ENCODE results near the gene SHOC1.
"Not testable (repeated sequence)": the region's sequence is repeated elsewhere in the genome, so short reads cannot be mapped to it uniquely, and the experiment has no call there.

The SHOC1 gene

DNA sequence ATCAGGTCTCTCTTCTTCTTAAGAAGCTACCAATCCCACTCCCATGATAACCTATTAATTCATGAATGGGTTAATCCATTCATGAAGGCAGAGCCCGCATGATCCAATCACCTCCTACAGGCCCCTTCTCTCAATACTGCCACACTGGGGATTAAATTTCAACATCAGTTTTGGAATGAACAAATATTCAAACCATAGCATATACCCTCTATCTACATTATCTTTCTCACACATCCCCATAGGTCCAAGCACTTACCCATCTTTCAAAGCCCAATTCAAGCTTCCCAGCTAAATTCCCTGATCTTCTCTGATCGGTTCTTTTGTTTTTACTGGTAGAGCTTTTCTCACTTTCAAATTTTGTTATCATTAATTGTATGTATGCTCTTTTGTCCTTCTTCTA, 10.5 kb upstream of the SHOC1 start:
- DNase-seq (ENCODE audit: low read depth in 2 of 2): no peak

DNA sequence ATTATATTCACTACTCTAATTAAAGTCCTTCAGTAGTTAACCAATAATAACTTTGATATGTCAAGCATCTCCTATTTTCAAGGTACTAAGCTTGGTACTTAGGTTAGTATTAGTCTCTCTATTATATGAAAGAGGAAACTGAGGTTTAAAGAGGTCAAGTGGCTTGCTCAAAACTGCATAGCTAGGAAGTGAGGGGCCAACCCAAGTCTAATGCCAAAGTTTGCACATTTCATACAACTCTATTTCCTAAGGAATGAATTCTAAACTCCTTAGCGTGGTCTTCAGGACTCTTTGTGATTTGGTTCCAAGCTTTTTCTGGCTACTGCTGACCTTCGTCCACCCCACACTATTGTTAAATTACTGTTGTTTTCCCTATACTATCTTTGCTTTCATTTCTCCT, 9.9 kb upstream of the SHOC1 start:
- no peak for DNase-seq (ENCODE audit: low read depth in 2 of 2)

DNA sequence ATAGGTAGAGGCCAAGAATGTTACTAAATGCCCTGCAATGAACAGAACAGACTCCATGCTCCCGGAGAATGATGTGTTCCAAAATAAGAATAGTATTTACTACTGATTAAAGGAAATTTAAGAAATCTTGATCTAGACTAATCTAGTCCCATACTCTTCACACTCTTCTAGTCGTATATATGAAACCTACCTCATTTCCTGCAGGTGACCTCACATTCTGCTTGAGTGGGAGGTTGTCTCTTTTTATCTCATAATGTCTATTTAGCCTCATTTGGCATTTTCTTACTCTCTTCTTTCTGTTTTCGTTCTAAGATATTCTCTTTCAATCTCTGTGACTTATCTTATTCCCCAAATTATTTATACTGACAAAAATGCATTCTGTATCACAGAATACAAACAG, 9.2 kb upstream of the SHOC1 start:
- DNase-seq (ENCODE audit: low read depth in 2 of 2): peak in 1 of 2 donors; percentile 7

DNA sequence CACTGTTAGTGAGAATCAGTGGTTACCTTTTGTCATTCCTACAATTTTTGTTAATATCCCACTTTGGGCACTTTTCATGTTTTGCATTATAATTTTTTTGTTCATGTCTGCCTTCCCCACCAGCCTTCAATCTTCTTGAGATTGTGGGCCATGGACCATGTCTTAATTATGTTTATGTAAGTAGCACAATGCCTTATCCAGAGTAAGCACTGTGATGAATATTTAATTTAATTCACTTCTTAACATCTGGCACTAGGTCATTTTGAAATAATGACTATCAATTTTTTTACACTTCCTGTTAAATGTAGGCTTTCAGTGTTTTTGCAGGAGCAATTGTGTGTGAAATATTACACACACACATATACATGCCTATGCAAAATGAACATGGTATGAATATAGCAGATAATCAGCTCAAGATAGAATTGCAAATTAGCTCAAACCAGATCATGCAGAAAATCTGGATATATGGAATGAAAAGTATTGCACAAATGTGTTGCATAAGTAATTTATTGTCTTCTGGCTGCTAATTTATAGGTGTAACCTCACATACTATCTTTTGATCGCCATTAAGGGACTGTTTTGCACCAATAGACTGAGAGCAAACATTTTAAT, 5.3 kb upstream of the SHOC1 start:
- DNase-seq (ENCODE audit: low read depth in 2 of 2): no peak

GRCh38 chr9:111799506-111799905, 4.8 kb upstream of the SHOC1 start:
- DNase-seq (ENCODE audit: low read depth in 2 of 2): no peak

GRCh38 chr9:111798786-111799185, 4.0 kb upstream of the SHOC1 start:
- DNase-seq (ENCODE audit: low read depth in 2 of 2): no peak

- no peak for DNase-seq (ENCODE audit: low read depth in 2 of 2)
These were observed 761 bp upstream of the SHOC1 start for GRCh38 chr9:111795557-111795839.

GRCh38 chr9:111791821-111792220, 2.9 kb downstream of the SHOC1 start:
- DNase-seq (ENCODE audit: low read depth in 2 of 2): not testable (repeated sequence)

DNA sequence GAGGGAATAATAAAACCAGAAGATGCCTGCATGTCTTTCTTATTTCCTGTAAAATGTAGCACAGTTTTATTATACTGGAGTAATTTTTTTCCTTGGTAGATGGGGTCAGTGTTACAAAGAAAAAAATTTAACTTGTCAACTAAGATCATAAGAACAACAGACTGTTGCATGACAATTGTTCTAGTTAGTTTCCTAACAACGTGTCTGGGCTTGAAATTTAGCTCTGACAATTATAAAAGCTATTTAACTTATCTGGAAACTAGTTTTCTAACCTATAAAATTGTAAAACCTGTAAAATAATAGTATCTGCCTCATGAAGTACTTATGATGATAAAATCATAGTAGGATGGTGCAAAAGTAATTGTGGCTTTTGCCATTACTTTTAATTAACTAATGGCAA, 4.9 kb downstream of the SHOC1 start:
- no peak for DNase-seq (ENCODE audit: low read depth in 2 of 2)

- no peak for DNase-seq (ENCODE audit: low read depth in 2 of 2)
These were observed 10.9 kb downstream of the SHOC1 start for GRCh38 chr9:111783857-111784256.

DNA sequence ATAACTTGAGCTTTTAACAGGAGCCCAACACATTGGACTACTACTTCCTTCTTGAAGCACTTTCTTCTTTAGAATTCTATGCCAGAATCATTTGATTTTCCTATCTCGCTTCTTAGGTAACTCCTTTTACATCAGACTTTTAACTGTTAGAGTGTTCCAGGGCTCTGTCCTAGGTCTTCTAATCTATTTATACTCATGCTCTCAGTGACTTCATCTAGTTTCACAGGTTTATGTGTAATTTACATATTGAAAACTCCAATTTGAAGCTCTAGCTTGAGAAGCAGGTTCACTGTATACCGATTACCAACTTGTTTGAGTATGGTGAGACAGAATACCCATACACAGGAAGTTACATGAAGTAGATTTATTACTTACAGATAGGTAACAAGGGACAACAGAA, 11.3 kb downstream of the SHOC1 start:
- DNase-seq (ENCODE audit: low read depth in 2 of 2): no peak

DNA sequence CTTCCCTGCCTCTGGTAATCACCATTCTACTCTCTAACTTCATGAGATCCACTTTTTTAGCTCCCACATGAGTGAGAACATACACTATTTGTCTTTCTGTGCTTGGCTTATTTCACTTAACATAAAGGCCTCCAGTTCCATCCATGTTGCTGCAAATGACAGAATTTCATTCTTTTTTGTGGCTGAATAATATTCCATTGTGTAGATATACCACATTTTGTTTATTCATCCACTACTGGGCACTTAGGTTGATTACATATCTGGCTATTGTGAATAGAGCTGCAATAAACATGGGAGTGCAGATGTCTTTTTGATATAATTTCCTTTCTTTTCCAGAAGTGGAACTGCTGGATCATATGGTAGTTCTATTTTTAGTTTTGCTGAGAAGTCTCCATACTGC, 28.7 kb downstream of the SHOC1 start:
- no peak for DNase-seq (ENCODE audit: low read depth in 2 of 2)

GRCh38 chr9:111762556-111762955, 32.2 kb downstream of the SHOC1 start:
- no peak for DNase-seq (ENCODE audit: low read depth in 2 of 2)

GRCh38 chr9:111759762-111760639, 34.7 kb downstream of the SHOC1 start:
- DNase-seq (ENCODE audit: low read depth in 2 of 2): peak in 1 of 2 donors; percentile 43

DNA sequence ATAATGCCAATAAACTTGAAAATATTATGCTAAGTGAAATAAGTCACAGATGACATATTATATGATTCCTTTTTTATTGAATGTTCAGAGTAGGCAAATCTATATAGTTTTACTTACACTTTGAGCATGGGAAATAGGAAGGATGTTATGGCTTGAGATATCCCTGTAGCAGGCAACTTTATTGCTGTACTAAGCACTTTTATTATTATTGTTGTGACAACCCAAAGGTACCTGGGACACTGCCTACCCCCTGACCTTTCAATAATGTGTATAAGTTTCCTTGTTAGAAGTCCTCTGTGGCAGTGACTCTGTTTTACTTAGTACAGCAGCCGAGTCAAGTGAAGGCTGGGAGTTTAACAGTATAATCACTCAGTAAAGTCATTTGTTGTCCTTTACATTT, 39.9 kb downstream of the SHOC1 start:
- DNase-seq (ENCODE audit: low read depth in 2 of 2): no peak

DNA sequence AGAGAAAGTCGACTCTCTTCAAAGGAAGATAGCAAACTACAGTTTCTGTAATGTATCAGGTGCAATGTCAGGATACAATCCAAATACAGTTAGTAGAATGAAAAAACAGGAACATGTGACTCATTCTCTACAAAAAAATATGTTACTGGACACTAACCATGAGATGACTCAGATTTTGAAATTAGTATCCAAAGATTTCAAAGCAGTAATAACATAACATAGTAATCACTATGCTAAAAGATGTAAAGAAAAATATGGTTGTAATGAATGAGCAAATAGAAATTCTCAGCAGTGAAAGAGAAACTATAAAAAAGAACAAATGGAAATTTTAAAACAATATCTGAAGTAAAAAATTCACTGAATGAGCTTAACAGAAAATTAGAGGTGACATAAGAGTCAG, 42.3 kb downstream of the SHOC1 start:
- DNase-seq (ENCODE audit: low read depth in 2 of 2): no peak

All from stimulated activated CD4-positive, alpha-beta T cell treated with anti-CD3 and anti-CD28 coated beads, Interleukin-15, amount 100 ng/mL, for 48 hours (primary cell).